ENCODE data around the gene MICAL2. TPM values are rescaled to one million over a fixed set of nuclear protein-coding genes. Genes with fewer than 3 reads are reported as not detected.

MICAL2 gene
- total RNA-seq, 1 experiment from 2014 or later = 247 TPM

DNA sequence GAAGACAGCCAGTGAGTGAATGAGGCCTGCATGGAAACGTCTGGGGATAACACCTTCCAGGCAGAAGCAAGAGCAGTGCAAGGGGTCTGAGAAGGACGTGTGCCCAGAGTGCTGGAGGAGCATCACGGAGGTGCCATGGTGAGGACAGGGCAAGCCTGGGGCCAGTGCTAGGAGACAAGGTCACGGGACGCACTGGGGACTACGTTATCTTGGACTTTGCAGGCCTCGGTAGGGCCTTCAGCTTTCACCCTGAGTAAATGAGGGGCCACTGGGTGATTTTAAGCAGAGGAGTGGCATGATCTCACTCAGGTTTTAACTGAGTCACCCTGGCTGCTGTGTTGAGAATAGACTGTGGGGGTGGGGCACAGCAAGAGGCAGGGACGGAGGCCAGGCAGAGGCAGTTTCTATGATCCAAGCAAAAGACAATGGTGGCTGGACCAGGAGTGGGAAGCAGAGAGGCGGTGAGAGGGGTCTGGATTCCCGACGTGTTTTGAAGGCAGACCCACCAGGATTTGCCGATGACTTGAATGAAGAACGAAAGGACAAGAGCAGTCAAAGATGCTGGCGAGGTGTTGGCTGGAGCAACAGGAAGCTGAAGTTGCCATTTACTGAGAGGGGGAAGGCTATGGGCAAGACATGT lies 164.3 kb downstream of the MICAL2 start:
- peaks cover 43% of the 10 kb centered on the region for H3K4me1 Mint-ChIP-seq (ENCODE audit: low read depth, unreplicated experiment)
- DNase-seq = no peak
- TF ChIP-seq, protein P1, sequence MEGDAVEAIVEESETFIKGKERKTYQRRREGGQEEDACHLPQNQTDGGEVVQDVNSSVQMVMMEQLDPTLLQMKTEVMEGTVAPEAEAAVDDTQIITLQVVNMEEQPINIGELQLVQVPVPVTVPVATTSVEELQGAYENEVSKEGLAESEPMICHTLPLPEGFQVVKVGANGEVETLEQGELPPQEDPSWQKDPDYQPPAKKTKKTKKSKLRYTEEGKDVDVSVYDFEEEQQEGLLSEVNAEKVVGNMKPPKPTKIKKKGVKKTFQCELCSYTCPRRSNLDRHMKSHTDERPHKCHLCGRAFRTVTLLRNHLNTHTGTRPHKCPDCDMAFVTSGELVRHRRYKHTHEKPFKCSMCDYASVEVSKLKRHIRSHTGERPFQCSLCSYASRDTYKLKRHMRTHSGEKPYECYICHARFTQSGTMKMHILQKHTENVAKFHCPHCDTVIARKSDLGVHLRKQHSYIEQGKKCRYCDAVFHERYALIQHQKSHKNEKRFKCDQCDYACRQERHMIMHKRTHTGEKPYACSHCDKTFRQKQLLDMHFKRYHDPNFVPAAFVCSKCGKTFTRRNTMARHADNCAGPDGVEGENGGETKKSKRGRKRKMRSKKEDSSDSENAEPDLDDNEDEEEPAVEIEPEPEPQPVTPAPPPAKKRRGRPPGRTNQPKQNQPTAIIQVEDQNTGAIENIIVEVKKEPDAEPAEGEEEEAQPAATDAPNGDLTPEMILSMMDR (IDR thresholded peaks at IDR 0.05; ENCODE audit: insufficient read depth in 1 of 2, low read depth in 1 of 2, low read length in 1 of 2, severe bottlenecking in 1 of 2, unreplicated experiment in 1 of 2) = no peak
- Histone ChIP-seq H3K9me3 (no peaks in the 10 kb centered on the region), H3K4me1 (peaks cover 41% of the 10 kb centered on the region), H3K27me3 (replicated peaks; ENCODE audit: control insufficient read depth, insufficient read depth, low read length) (no peaks in the 10 kb centered on the region), H3K36me3 (ENCODE audit: control insufficient read depth, insufficient read depth, low read length) (no peaks in the 10 kb centered on the region; the same call in 1 of the 2 replicates), H3K4me3 (ENCODE audit: low read depth, low read length) (no peak overlapping the region)
- H3K9me3 Mint-ChIP-seq (ENCODE audit: unreplicated experiment) = no peaks in the 10 kb centered on the region
- peaks cover 11% of the 10 kb centered on the region for H3K36me3 Mint-ChIP-seq (ENCODE audit: insufficient read depth, unreplicated experiment)
- CTCF ChIA-PET = no interaction called here
- H3K4me3 Mint-ChIP-seq (ENCODE audit: unreplicated experiment) = no peak overlapping the region
- H3K27me3 Mint-ChIP-seq (ENCODE audit: insufficient read depth, unreplicated experiment) = no peaks in the 10 kb centered on the region
- peak overlapping the region; percentile 29 for H3K27ac Mint-ChIP-seq (ENCODE audit: unreplicated experiment)
- no TSS peak for BruUV-seq (replicated peaks)
- intact Hi-C loops (cut with micrococcal nuclease; ENCODE audit: unreplicated experiment) = no loop called here
- POLR2A ChIA-PET = no interaction called here

DNA sequence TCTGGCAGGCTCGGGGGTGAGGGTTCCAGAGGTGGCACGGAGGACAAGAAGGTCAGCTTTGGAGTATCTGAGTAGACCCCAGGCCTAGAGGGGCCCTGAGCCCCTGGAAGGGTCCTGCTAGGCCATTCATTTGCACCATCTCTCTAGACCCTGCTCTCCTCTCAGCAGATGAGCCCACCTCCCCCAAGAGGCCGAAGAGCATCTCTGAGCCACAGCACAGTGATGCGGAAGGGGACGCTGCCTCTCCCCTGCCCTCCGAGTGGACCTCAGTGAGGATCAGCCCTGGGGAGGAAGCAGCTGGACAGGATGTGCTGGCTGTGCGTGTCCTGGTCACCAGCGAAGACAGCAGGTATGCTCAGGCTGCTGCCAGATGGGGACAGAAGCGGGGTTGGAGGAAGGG lies 165.4 kb downstream of the MICAL2 start:
- Histone ChIP-seq H3K4me1 (peaks cover 40% of the 10 kb centered on the region), H3K4me3 (ENCODE audit: low read depth, low read length) (no peak overlapping the region), H3K27me3 (replicated peaks; ENCODE audit: control insufficient read depth, insufficient read depth, low read length) (no peaks in the 10 kb centered on the region), H3K36me3 (ENCODE audit: control insufficient read depth, insufficient read depth, low read length) (no peaks in the 10 kb centered on the region; the same call in 1 of the 2 replicates), H3K9me3 (no peaks in the 10 kb centered on the region)
- peaks cover 45% of the 10 kb centered on the region for H3K4me1 Mint-ChIP-seq (ENCODE audit: low read depth, unreplicated experiment)
- DNase-seq = no peak
- TF ChIP-seq, protein P1 (IDR thresholded peaks at IDR 0.05; ENCODE audit: insufficient read depth in 1 of 2, low read depth in 1 of 2, low read length in 1 of 2, severe bottlenecking in 1 of 2, unreplicated experiment in 1 of 2) = no peak
- ChIA-PET CTCF (no interaction called here), POLR2A (no interaction called here)
- H3K4me3 Mint-ChIP-seq (ENCODE audit: unreplicated experiment) = no peak overlapping the region
- peaks cover 11% of the 10 kb centered on the region for H3K36me3 Mint-ChIP-seq (ENCODE audit: insufficient read depth, unreplicated experiment)
- H3K27ac Mint-ChIP-seq (ENCODE audit: unreplicated experiment) = no peak overlapping the region
- H3K27me3 Mint-ChIP-seq (ENCODE audit: insufficient read depth, unreplicated experiment) = no peaks in the 10 kb centered on the region
- no TSS peak for BruUV-seq (replicated peaks)
- intact Hi-C loops (cut with micrococcal nuclease; ENCODE audit: unreplicated experiment) = no loop called here
- no peaks in the 10 kb centered on the region for H3K9me3 Mint-ChIP-seq (ENCODE audit: unreplicated experiment)

DNA sequence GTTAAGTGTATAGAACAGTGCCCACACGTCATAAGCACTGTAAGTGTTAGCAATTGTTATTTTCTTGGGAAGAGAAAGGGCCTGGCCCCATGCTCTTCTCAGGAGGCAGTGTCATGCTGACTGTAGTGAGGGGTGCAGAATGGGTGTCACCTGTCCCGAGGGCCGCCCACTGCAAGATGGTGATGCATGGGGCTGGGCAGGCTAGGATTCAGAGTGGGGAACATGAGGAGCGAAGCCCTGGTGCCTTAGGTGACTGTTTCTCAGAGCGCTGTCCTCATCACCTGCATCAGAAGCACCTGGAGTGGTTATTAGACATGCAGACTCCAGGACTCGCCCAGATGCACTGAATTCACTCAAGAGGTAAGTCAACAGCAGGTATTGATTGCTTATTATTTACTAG lies 166.0 kb downstream of the MICAL2 start:
- TF ChIP-seq, protein P1 (IDR thresholded peaks at IDR 0.05; ENCODE audit: insufficient read depth in 1 of 2, low read depth in 1 of 2, low read length in 1 of 2, severe bottlenecking in 1 of 2, unreplicated experiment in 1 of 2) = no peak
- Histone ChIP-seq H3K9me3 (no peaks in the 10 kb centered on the region), H3K36me3 (ENCODE audit: control insufficient read depth, insufficient read depth, low read length) (no peaks in the 10 kb centered on the region; the same call in 1 of the 2 replicates), H3K4me1 (peaks cover 44% of the 10 kb centered on the region), H3K27me3 (replicated peaks; ENCODE audit: control insufficient read depth, insufficient read depth, low read length) (no peaks in the 10 kb centered on the region), H3K4me3 (ENCODE audit: low read depth, low read length) (no peak overlapping the region)
- CTCF ChIA-PET = no interaction called here
- H3K4me3 Mint-ChIP-seq (ENCODE audit: unreplicated experiment) = no peak overlapping the region
- peaks cover 44% of the 10 kb centered on the region for H3K4me1 Mint-ChIP-seq (ENCODE audit: low read depth, unreplicated experiment)
- peaks cover 11% of the 10 kb centered on the region for H3K36me3 Mint-ChIP-seq (ENCODE audit: insufficient read depth, unreplicated experiment)
- no peak for DNase-seq
- H3K9me3 Mint-ChIP-seq (ENCODE audit: unreplicated experiment) = no peaks in the 10 kb centered on the region
- no TSS peak for BruUV-seq (replicated peaks)
- POLR2A ChIA-PET = no interaction called here
- no peaks in the 10 kb centered on the region for H3K27me3 Mint-ChIP-seq (ENCODE audit: insufficient read depth, unreplicated experiment)
- H3K27ac Mint-ChIP-seq (ENCODE audit: unreplicated experiment) = no peak overlapping the region
- intact Hi-C loops (cut with micrococcal nuclease; ENCODE audit: unreplicated experiment) = no loop called here

All from Caco-2 (cell line).